Fibroblast of lung (primary cell): ENCODE measurements around the gene PIK3R6. TPM values are rescaled to one million over a fixed set of nuclear protein-coding genes. Genes with fewer than 3 reads are reported as not detected.

Experiments used
- DNase-seq, 2 donors: peaks; one replicate each; pipeline versions ENCODE4 v3.0.0 to v3.0.0-alpha.2; 2010; ENCODE audit warnings: low read depth in 2 of 2
- H2AFZ ChIP-seq: 2 replicates; pipeline ENCODE4 v1.5.1; 2012; ENCODE audit warnings: low read length, control low read depth, inconsistent platforms
- H3K27ac ChIP-seq: 2 replicates; pipeline ENCODE4 v1.5.1; 2011; ENCODE audit warnings: low read length, control low read depth; ENCODE audit not compliant: insufficient read depth
- H3K27me3 ChIP-seq: 2 replicates; pipeline ENCODE4 v1.5.1; 2011; ENCODE audit warnings: mild to moderate bottlenecking, low read length; ENCODE audit not compliant: control insufficient read depth, insufficient read depth
- H3K36me3 ChIP-seq: 2 replicates; pipeline ENCODE4 v1.5.1; 2011; ENCODE audit warnings: low read length; ENCODE audit not compliant: control insufficient read depth, insufficient read depth
- H3K4me1 ChIP-seq: 2 replicates; pipeline ENCODE4 v1.5.1; 2011; ENCODE audit warnings: low read length; ENCODE audit not compliant: control insufficient read depth, insufficient read depth; ENCODE audit errors: extremely low read depth
- H3K4me2 ChIP-seq: 2 replicates; pipeline ENCODE4 v1.5.1; 2011; ENCODE audit warnings: low read length, control low read depth; ENCODE audit not compliant: insufficient read depth; ENCODE audit errors: extremely low read depth
- H3K4me3 ChIP-seq, 4 experiments: fragments of 200-600 bp in 1 of 4; sonication (generic) in 1 of 4; replicated peaks in 1 of 4; 2 replicates each; pipeline ENCODE4 v1.5.1; 2011 to 2016; ENCODE audit warnings: low read length in 4 of 4, low read depth in 3 of 4, mild to moderate bottlenecking in 3 of 4, control low read depth in 2 of 4, inconsistent platforms in 1 of 4, mixed read lengths in 1 of 4; ENCODE audit not compliant: insufficient read depth in 1 of 4; ENCODE audit errors: control extremely low read depth in 1 of 4
- H3K79me2 ChIP-seq: 2 replicates; pipeline ENCODE4 v1.5.1; 2012; ENCODE audit warnings: mild to moderate bottlenecking, low read length, inconsistent platforms; ENCODE audit not compliant: control insufficient read depth, insufficient read depth
- H3K9ac ChIP-seq: 2 replicates; pipeline ENCODE4 v1.5.1; 2011; ENCODE audit warnings: mild to moderate bottlenecking, low read length, control low read depth; ENCODE audit not compliant: insufficient read depth
- H3K9me3 ChIP-seq: 2 replicates; pipeline ENCODE4 v1.5.1; 2012; ENCODE audit warnings: low read depth, low read length; ENCODE audit not compliant: control insufficient read depth, insufficient read depth
- H4K20me1 ChIP-seq: 2 replicates; pipeline ENCODE4 v1.5.1; 2011; ENCODE audit warnings: low read length; ENCODE audit not compliant: control insufficient read depth, insufficient read depth; ENCODE audit errors: extremely low read depth
- EZH2 ChIP-seq: IDR thresholded peaks from 2 replicates; pipeline ENCODE4 v1.5.1; 2012; ENCODE audit warnings: low read length, control low read depth, mild to moderate bottlenecking; ENCODE audit errors: missing control alignments
- polyA plus RNA-seq, 2 donors: library from polyadenylated mRNA; depleted of rRNA in 1 of 2; stranded (reverse) in 1 of 2; unstranded in 1 of 2; fragments of >200 nt; gene quantifications; 2 replicates each; pipeline ENCODE4 v1.2.1, GENCODE V29; 2011 to 2012; ENCODE audit warnings: missing spikeins in 1 of 2
- total RNA-seq: library from RNA; depleted of rRNA; stranded (reverse); fragments of >200 nt; gene quantifications from 2 replicates; pipeline ENCODE4 v1.2.1, GENCODE V29; 2014
- TF ChIP-seq, protein P1 (sequence below), 2 donors: IDR thresholded peaks in 1 of 2; conservative IDR thresholded peaks in 1 of 2; 1 replicate in 1 of 2; 2 replicates in 1 of 2; pipeline ENCODE4 v1.5.1; 2011 to 2012; ENCODE audit warnings: low read length in 2 of 2, control low read depth in 1 of 2, inconsistent platforms in 1 of 2, low read depth in 1 of 2, mild to moderate bottlenecking in 1 of 2

PIK3R6 gene
- total and polyA plus RNA-seq, 2 donors (not counting 1 experiment from before 2014, with no cell fraction given), result 0.02 TPM; not detected in 1

DNA sequence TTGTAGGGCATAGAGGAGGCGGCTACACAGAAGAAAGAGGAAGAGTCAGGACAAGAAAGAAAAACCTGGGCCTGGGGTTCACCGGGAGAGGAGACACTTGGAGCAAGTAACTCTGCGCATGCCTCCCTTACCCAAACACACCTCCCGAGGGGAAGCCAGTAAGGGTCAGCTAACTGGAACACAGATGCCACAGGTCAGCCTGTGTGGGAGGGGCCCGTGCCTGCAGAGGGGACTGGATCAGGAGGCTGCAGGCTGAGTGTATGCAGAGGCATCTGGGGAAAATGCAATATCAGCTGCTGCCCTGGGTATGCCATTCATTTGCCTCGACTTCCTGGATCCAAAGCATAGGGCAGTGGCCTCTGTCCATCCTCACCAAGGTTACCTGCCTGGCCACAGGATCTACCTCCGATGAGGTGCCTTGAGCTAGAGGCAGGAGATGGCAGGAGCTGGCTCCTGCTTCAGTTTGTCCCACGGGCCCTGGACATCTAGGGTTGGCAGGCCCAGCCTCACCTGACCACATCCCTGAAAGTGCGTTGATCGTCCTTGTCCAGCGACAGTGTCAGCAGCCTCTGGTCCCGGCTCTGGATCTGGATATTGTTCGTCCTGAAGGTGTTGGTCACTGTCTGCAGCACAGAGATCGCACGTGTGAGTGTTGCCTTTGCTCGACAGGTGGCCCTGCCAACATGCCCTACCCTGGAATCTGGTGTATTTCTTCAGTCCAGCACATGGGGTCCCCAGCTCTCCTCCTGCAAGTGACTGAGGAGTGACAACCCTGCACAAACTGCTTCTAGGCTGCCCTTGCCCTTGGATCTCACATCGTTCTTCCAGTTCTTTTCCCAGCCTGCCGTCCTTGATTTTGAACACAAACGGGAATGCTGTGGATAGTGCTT is 63.7 kb downstream of the PIK3R6 start:
- Histone ChIP-seq H3K27ac (no peak overlapping the region), H3K4me3 (no peak overlapping the region), H3K4me1 (no peaks in the 10 kb centered on the region), H2AFZ (no peak overlapping the region), H3K27me3 (no peaks in the 10 kb centered on the region), H3K36me3 (no peaks in the 10 kb centered on the region), H3K9me3 (no peaks in the 10 kb centered on the region), H3K9ac (no peak overlapping the region), H4K20me1 (no peaks in the 10 kb centered on the region), H3K4me2 (no peak overlapping the region), H3K79me2 (no peaks in the 10 kb centered on the region)
- DNase-seq, result no peak
- no peak for TF ChIP-seq EZH2
- TF ChIP-seq, protein P1, sequence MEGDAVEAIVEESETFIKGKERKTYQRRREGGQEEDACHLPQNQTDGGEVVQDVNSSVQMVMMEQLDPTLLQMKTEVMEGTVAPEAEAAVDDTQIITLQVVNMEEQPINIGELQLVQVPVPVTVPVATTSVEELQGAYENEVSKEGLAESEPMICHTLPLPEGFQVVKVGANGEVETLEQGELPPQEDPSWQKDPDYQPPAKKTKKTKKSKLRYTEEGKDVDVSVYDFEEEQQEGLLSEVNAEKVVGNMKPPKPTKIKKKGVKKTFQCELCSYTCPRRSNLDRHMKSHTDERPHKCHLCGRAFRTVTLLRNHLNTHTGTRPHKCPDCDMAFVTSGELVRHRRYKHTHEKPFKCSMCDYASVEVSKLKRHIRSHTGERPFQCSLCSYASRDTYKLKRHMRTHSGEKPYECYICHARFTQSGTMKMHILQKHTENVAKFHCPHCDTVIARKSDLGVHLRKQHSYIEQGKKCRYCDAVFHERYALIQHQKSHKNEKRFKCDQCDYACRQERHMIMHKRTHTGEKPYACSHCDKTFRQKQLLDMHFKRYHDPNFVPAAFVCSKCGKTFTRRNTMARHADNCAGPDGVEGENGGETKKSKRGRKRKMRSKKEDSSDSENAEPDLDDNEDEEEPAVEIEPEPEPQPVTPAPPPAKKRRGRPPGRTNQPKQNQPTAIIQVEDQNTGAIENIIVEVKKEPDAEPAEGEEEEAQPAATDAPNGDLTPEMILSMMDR (conservative IDR thresholded peaks at IDR 0.05 in 1 of 2, IDR thresholded peaks at IDR 0.05 in 1 of 2; ENCODE audit: low read depth in 1 of 2, low read length in 2 of 2), result no peak

- Histone ChIP-seq H3K4me2 (no peak overlapping the region), H3K27me3 (no peaks in the 10 kb centered on the region), H3K27ac (no peak overlapping the region), H4K20me1 (no peaks in the 10 kb centered on the region), H3K4me3 (no peak overlapping the region), H2AFZ (no peak overlapping the region), H3K9ac (no peak overlapping the region), H3K9me3 (no peaks in the 10 kb centered on the region), H3K36me3 (no peaks in the 10 kb centered on the region), H3K4me1 (no peaks in the 10 kb centered on the region), H3K79me2 (no peaks in the 10 kb centered on the region)
- TF ChIP-seq, protein P1 (conservative IDR thresholded peaks at IDR 0.05 in 1 of 2, IDR thresholded peaks at IDR 0.05 in 1 of 2; ENCODE audit: low read depth in 1 of 2, low read length in 2 of 2), result no peak
- no peak for TF ChIP-seq EZH2
- DNase-seq, result no peak
Measured at GRCh38 chr17:8801135-8801840, 66.2 kb downstream of the PIK3R6 start.

DNA sequence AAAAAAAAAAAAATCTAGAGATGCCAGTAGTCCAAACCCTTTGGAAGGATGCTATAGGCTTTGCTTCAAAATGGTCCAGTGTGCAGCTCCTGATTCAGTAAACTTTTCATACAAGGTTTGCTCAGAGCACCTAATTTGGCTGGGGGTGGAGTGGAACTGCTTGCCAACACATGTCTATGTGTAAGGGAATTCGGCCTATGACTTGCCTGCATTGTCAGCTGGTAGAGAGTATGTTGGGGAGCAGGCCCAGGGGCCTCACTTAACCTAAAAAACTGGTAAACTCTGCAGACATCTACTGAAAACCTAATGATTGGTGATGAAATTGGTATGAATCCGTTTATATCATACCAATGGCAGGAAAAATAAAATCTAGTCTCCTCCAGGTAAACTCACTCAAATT is 66.8 kb downstream of the PIK3R6 start:
- Histone ChIP-seq H3K4me3 (no peak overlapping the region), H3K27me3 (no peaks in the 10 kb centered on the region), H3K79me2 (no peaks in the 10 kb centered on the region), H4K20me1 (no peaks in the 10 kb centered on the region), H3K4me2 (no peak overlapping the region), H3K36me3 (no peaks in the 10 kb centered on the region), H2AFZ (no peak overlapping the region), H3K9ac (no peak overlapping the region), H3K9me3 (no peaks in the 10 kb centered on the region), H3K4me1 (no peaks in the 10 kb centered on the region), H3K27ac (no peak overlapping the region)
- TF ChIP-seq, protein P1 (conservative IDR thresholded peaks at IDR 0.05 in 1 of 2, IDR thresholded peaks at IDR 0.05 in 1 of 2; ENCODE audit: low read depth in 1 of 2, low read length in 2 of 2), result no peak
- TF ChIP-seq EZH2, result no peak
- no peak for DNase-seq
